PC-3 (cell line): Measurements from ENCODE around the gene CDC5L. TPM values are rescaled to one million over a fixed set of nuclear protein-coding genes. Genes with fewer than 3 reads are reported as not detected.

Experiments
- ATAC-seq: fragments of 200-7000 bp; cut with Tn5 transposase; 2 replicates; pipeline ENCODE4 v1.9.1; 2020; ENCODE audit warnings: mild to moderate bottlenecking, moderate library complexity
- BruUV-seq: library from RNA; stranded (reverse); fragments of 400-500 nt; replicated peaks from 2 replicates; lab custom pipeline; 2021; lab: Mats Ljungman, UMichigan
- CTCF ChIA-PET: fragments of 300-600 bp; sonication (Branson Sonifier 250); formaldehyde crosslinking; loops from one replicate; lab custom pipeline; 2022; ENCODE audit warnings: antibody characterized with exemption; lab: Charles Lee
- POLR2A ChIA-PET: fragments of 300-600 bp; sonication (Branson Sonifier 250); formaldehyde crosslinking; loops from one replicate; lab custom pipeline; 2022; ENCODE audit warnings: antibody characterized with exemption; ENCODE audit not compliant: unreplicated experiment; lab: Charles Lee
- DNase-seq: peaks from one replicate; pipeline ENCODE4 v3.0.0-alpha.2; 2015
- H2AFZ ChIP-seq: fragments of 300-600 bp; sonication (generic); 2 replicates; pipeline ENCODE4 v1.6.0; 2016; ENCODE audit warnings: antibody characterized with exemption, low read length
- H3F3A ChIP-seq: fragments of 300-600 bp; sonication (generic); one replicate; pipeline ENCODE4 v1.6.0; 2017; ENCODE audit warnings: antibody characterized with exemption, low read length, control low read depth, mild to moderate bottlenecking; ENCODE audit not compliant: unreplicated experiment
- H3K27ac ChIP-seq: fragments of 300-600 bp; sonication (generic); 2 replicates; pipeline ENCODE4 v1.5.1; 2016; ENCODE audit warnings: mild to moderate bottlenecking, low read length
- H3K27me3 ChIP-seq: fragments of 300-600 bp; sonication (generic); 2 replicates; pipeline ENCODE4 v1.6.1; 2016; ENCODE audit warnings: low read length, mixed read lengths
- H3K36me3 ChIP-seq: fragments of 300-600 bp; sonication (generic); 2 replicates; pipeline ENCODE4 v1.6.1; 2016; ENCODE audit warnings: low read depth, mixed run types, low read length, mixed read lengths
- H3K4me1 ChIP-seq: fragments of 300-600 bp; sonication (generic); 2 replicates; pipeline ENCODE4 v1.5.1; 2016; ENCODE audit warnings: low read length; ENCODE audit not compliant: insufficient read depth
- H3K4me2 ChIP-seq: fragments of 300-600 bp; sonication (generic); 2 replicates; pipeline ENCODE4 v1.6.0; 2016; ENCODE audit warnings: low read length
- H3K4me3 ChIP-seq: fragments of 300-600 bp; sonication (generic); 2 replicates; pipeline ENCODE4 v1.5.1; 2016; ENCODE audit warnings: mild to moderate bottlenecking, low read length, mixed read lengths
- H3K79me2 ChIP-seq: fragments of 300-600 bp; sonication (generic); 2 replicates; pipeline ENCODE4 v1.6.1; 2017; ENCODE audit warnings: low read length, mixed read lengths
- H3K9ac ChIP-seq: fragments of 300-600 bp; sonication (generic); 2 replicates; pipeline ENCODE4 v1.6.0; 2016; ENCODE audit warnings: mild to moderate bottlenecking, low read length
- H3K9me2 ChIP-seq: fragments of 300-600 bp; sonication (generic); replicated peaks from 2 replicates; pipeline ENCODE4 v1.6.1; 2016; ENCODE audit warnings: mixed run types, low read length, mixed read lengths
- H3K9me3 ChIP-seq: fragments of 300-600 bp; sonication (generic); 2 replicates; pipeline ENCODE4 v1.6.1; 2016; ENCODE audit warnings: low read length, mixed read lengths
- H4K20me1 ChIP-seq: fragments of 300-600 bp; sonication (generic); 2 replicates; pipeline ENCODE4 v1.6.1; 2016; ENCODE audit warnings: low read length, mixed read lengths
- CTCF ChIP-seq: fragments of 300-600 bp; sonication (generic); conservative IDR thresholded peaks from 2 replicates; pipeline ENCODE4 v1.5.1; 2017; ENCODE audit warnings: antibody characterized with exemption, low read depth, mild to moderate bottlenecking, low read length
- EZH2 ChIP-seq: fragments of 300-600 bp; sonication (generic); IDR thresholded peaks from one replicate; pipeline ENCODE4 v1.6.1; 2017; ENCODE audit warnings: antibody characterized with exemption, mild to moderate bottlenecking, low read length; ENCODE audit not compliant: unreplicated experiment
- EZH2phosphoT487 ChIP-seq: fragments of 300-600 bp; sonication (generic); IDR thresholded peaks from 2 replicates; pipeline ENCODE4 v1.6.1; 2018; ENCODE audit warnings: mild to moderate bottlenecking, antibody characterized with exemption, low read length, borderline replicate concordance
- intact Hi-C: fragments of 100-400 bp; cut with micrococcal nuclease; formaldehyde crosslinking; loops from 2 replicates; pipeline ENCODE4 v1.9.0; 2023
- total RNA-seq: library from RNA; depleted of rRNA; stranded (reverse); fragments of >200 nt; gene quantifications from 2 replicates; pipeline ENCODE4 v1.2.3, GENCODE V29; 2014

CDC5L gene
- total RNA-seq, 1 experiment from 2014 or later = 23.0 TPM

GRCh38 chr6:44485601-44486401, 98.3 kb downstream of the CDC5L start:
- TF ChIP-seq EZH2 = no peak
- no peak for TF ChIP-seq EZH2phosphoT487
- TF ChIP-seq CTCF = no peak
- no peak for DNase-seq
- Histone ChIP-seq H3K79me2 (no peaks in the 10 kb centered on the region), H3K4me2 (no peak overlapping the region), H3K9ac (no peak overlapping the region), H3K9me2 (no peaks in the 10 kb centered on the region), H3K27me3 (no peaks in the 10 kb centered on the region), H3K36me3 (no peaks in the 10 kb centered on the region), H3K4me1 (peaks cover 16% of the 10 kb centered on the region), H3K9me3 (no peaks in the 10 kb centered on the region), H3K27ac (no peak overlapping the region), H4K20me1 (no peaks in the 10 kb centered on the region), H2AFZ (no peak overlapping the region), H3K4me3 (no peak overlapping the region), H3F3A (no peaks in the 10 kb centered on the region)
- ChIA-PET CTCF (interaction anchor here (0.6 kb wide), 1 partner anchor 29 kb away, joined by 3 read pairs; no protein-coding TSS in a partner anchor), POLR2A (interaction anchor here (0.6 kb wide), 1 partner anchor 1051 kb away, joined by 3 read pairs; no protein-coding TSS in a partner anchor)
- no peak for ATAC-seq
- intact Hi-C loops = no loop called here
- no TSS peak for BruUV-seq

GRCh38 chr6:44487002-44487401, 99.5 kb downstream of the CDC5L start:
- Histone ChIP-seq H3K27me3 (no peaks in the 10 kb centered on the region), H3K9me3 (no peaks in the 10 kb centered on the region), H2AFZ (no peak overlapping the region), H3K27ac (no peak overlapping the region), H3K79me2 (no peaks in the 10 kb centered on the region), H3K36me3 (no peaks in the 10 kb centered on the region), H4K20me1 (no peaks in the 10 kb centered on the region), H3K9me2 (no peaks in the 10 kb centered on the region), H3F3A (no peaks in the 10 kb centered on the region), H3K4me1 (peaks cover 18% of the 10 kb centered on the region), H3K4me2 (no peak overlapping the region), H3K9ac (no peak overlapping the region), H3K4me3 (no peak overlapping the region)
- ChIA-PET POLR2A (no interaction called here), CTCF (no interaction called here)
- BruUV-seq = no TSS peak
- DNase-seq (no peak), ATAC-seq (no peak)
- TF ChIP-seq EZH2 = no peak
- intact Hi-C loops = no loop called here

- Histone ChIP-seq H3K4me1 (peaks cover 18% of the 10 kb centered on the region), H3K4me3 (no peak overlapping the region), H3K4me2 (no peak overlapping the region), H3K9ac (no peak overlapping the region), H3K9me2 (no peaks in the 10 kb centered on the region), H3K27ac (no peak overlapping the region), H3K9me3 (no peaks in the 10 kb centered on the region), H4K20me1 (no peaks in the 10 kb centered on the region), H3K36me3 (no peaks in the 10 kb centered on the region), H3K79me2 (no peaks in the 10 kb centered on the region), H3F3A (no peaks in the 10 kb centered on the region), H3K27me3 (no peaks in the 10 kb centered on the region), H2AFZ (no peak overlapping the region)
- ATAC-seq (no peak), DNase-seq (no peak)
- ChIA-PET POLR2A (no interaction called here), CTCF (no interaction called here)
- TF ChIP-seq EZH2phosphoT487 = no peak
- intact Hi-C loops = no loop called here
- no TSS peak for BruUV-seq
Measured at GRCh38 chr6:44487586-44487985, 100.1 kb downstream of the CDC5L start.
